Tibial artery (tissue), 4 donors: ENCODE data around the gene TP53I3.

Experiments used
- DNase-seq, 2 donors: peaks; one replicate each; pipeline ENCODE4 v3.0.0-alpha.2; 2019
- H3K27ac ChIP-seq, 2 donors: fragments of 200-600 bp; sonication (generic) in 1 of 2; 1 replicate in 1 of 2; 2 replicates in 1 of 2; pipeline ENCODE4 v1.5.1; 2018 to 2019; ENCODE audit warnings: mild to moderate bottlenecking in 1 of 2
- H3K27me3 ChIP-seq, 2 donors: fragments of 200-600 bp; sonication (generic) in 1 of 2; one replicate each; pipeline versions ENCODE4 v1.5.1 to v1.6.0; 2016 to 2019
- H3K36me3 ChIP-seq, 3 donors: fragments of 200-600 bp; sonication (generic) in 2 of 3; one replicate each; pipeline ENCODE4 v1.5.1; 2016 to 2019; ENCODE audit warnings: mild to moderate bottlenecking in 2 of 3
- H3K4me1 ChIP-seq, 4 donors: fragments of 200-600 bp; sonication (generic) in 2 of 4; 1 replicate in 3 of 4; 2 replicates in 1 of 4; pipeline ENCODE4 v1.5.1; 2016 to 2019
- H3K4me3 ChIP-seq, 2 donors: fragments of 200-600 bp; sonication (generic) in 1 of 2; 1 replicate in 1 of 2; 2 replicates in 1 of 2; pipeline ENCODE4 v1.5.1; 2018 to 2019; ENCODE audit warnings: mild to moderate bottlenecking in 2 of 2
- H3K9me3 ChIP-seq, 3 donors: fragments of 200-600 bp; sonication (generic) in 1 of 3; one replicate each; pipeline ENCODE4 v1.5.1; 2016 to 2019
- intact Hi-C: fragments of 100-400 bp; cut with DNase I; formaldehyde crosslinking; loops from one replicate; pipeline ENCODE4 v1.15.0; 2023; ENCODE audit warnings: low total_unique reads
- TF ChIP-seq, protein P1 (sequence below), 2 experiments: fragments of 200-600 bp in 1 of 2; fragments of 450-650 bp in 1 of 2; IDR thresholded peaks; one replicate each; pipeline ENCODE4 v1.5.1; 2017 to 2019; ENCODE audit warnings: antibody characterized with exemption in 2 of 2, mild to moderate bottlenecking in 1 of 2, moderate library complexity in 1 of 2

TP53I3 gene

DNA sequence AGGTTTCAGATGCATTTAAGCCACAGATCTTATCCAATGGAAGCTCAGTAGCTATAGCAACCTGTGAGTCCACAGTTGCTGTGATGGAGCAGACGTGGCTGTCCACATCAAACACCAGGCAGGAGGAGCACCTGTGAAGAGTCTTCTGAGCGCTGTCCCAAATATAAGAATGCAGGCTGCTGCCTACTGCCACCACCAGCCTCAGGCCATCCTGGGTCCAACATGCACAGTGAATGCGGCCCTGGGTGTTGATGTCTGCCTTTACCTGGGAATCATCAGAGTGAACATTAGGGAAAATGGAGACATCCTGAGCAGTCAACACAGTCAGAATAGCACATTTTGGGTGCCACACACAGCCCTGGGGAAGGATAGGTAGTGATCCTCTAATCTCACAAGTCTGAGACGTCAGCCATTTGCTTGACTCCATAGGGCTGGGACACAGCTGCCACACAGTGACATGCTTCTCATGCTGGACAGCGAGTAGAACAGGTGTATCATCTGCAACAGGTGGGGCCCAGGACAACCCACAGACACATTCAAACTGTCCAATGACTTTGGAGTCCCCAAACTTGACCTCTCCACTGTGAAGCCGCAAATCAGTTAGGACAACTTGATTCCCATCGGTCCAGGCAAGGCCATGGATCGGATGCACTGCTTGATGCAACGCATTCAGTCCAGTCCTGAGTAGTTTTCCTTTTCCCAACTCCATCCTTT, 45.7 kb downstream of the TP53I3 start:
- TF ChIP-seq, protein P1, sequence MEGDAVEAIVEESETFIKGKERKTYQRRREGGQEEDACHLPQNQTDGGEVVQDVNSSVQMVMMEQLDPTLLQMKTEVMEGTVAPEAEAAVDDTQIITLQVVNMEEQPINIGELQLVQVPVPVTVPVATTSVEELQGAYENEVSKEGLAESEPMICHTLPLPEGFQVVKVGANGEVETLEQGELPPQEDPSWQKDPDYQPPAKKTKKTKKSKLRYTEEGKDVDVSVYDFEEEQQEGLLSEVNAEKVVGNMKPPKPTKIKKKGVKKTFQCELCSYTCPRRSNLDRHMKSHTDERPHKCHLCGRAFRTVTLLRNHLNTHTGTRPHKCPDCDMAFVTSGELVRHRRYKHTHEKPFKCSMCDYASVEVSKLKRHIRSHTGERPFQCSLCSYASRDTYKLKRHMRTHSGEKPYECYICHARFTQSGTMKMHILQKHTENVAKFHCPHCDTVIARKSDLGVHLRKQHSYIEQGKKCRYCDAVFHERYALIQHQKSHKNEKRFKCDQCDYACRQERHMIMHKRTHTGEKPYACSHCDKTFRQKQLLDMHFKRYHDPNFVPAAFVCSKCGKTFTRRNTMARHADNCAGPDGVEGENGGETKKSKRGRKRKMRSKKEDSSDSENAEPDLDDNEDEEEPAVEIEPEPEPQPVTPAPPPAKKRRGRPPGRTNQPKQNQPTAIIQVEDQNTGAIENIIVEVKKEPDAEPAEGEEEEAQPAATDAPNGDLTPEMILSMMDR (IDR thresholded peaks at IDR 0.05) = no peak
- intact Hi-C loops = no loop called here

More for the DNA sequence above, 45.7 kb downstream of the TP53I3 start:
- Histone ChIP-seq H3K27me3 (no peaks in the 10 kb centered on the region), H3K4me1 (peaks cover 0 to 3% (median 0%) of the 10 kb centered on the region in 4 donors), H3K36me3 (peaks cover 18 to 32% (median 29%) of the 10 kb centered on the region in 3 donors), H3K4me3 (no peak overlapping the region), H3K27ac (no peak overlapping the region), H3K9me3 (no peaks in the 10 kb centered on the region)
- no peak for DNase-seq
